ENCODE results near the gene APOA4.

APOA4 gene

GRCh38 chr11:116773203-116774097 lies 49.7 kb downstream of the APOA4 start:
- DNase-seq = peak; percentile 57

- peak; percentile 94 for DNase-seq
Observed at GRCh38 chr11:116772443-116773202, 50.5 kb downstream of the APOA4 start, which contains the start of gene BUD13. Gene BUD13 (minus strand): TSS chr11:116772987. CDS start chr11:116772964, 23 bp downstream.

GRCh38 chr11:116771935-116772334 lies 51.2 kb downstream of the APOA4 start:
- no peak for DNase-seq
